Measurements from ENCODE around the gene C6orf141. TPM values are rescaled to one million over a fixed set of nuclear protein-coding genes. Genes with fewer than 3 reads are reported as not detected.
A peak's percentile ranks its signal among the peaks of the same experiment; 100 is the strongest.

C6orf141 gene
- total RNA-seq (2021): 35.9 and 40.1 TPM in 2 replicates
- long read RNA-seq, transcript C6orf141-205 (2 exons, 650 nt): minor isoform, 11 of 99 reads
- long read RNA-seq, transcript C6orf141-206 (1 exons, 1,450 nt): major isoform, 14 of 99 reads
- long read RNA-seq, partial matches to known transcripts: 15 of 99 reads
- long read RNA-seq, other reads (novel, unspliced or antisense): 53 of 99 reads

GRCh38 chr6:49550492-49551077 lies at the start of gene C6orf141:
C6orf141 (plus strand) TSS chr6:49550668; CDS start chr6:49550793, 125 bp downstream.
- no peak within 1 kb of the TSS for H2BK12ac ChIP-seq (ENCODE audit: insufficient read length, low read depth, low read length)
- H3T11ph ChIP-seq (ENCODE audit: low read length): no peak within 1 kb of the TSS
- no peaks in the 10 kb centered on the region for H3K9me3 ChIP-seq (ENCODE audit: control insufficient read depth, low read depth, low read length)
- H3K23me2 ChIP-seq (ENCODE audit: insufficient read length, low read depth, low read length, poor library complexity, severe bottlenecking): peaks cover 14% of the 10 kb centered on the region
- H2AK5ac ChIP-seq (ENCODE audit: insufficient read length, low read length): no peak within 1 kb of the TSS
- H2BK120ac ChIP-seq (ENCODE audit: low read depth, low read length, poor library complexity, severe bottlenecking): peak within 1 kb of the TSS; percentile 29
- H3K79me2 ChIP-seq (ENCODE audit: insufficient read depth, low read length): no peaks in the 10 kb centered on the region
- DNase-seq: peak; percentile 90
- H3K27ac Mint-ChIP-seq: peak within 1 kb of the TSS; percentile 94 to 99 (median 97)
- WGBS (ENCODE audit: extremely low coverage, insufficient read length, low lambda C conversion rate): no CpG with 5 or more reads among the region's 42 CpGs
- no peak within 1 kb of the TSS for H4K8ac ChIP-seq (replicated peaks; ENCODE audit: insufficient read length, low read depth, low read length)
- peaks cover 6% of the 10 kb centered on the region; the same call in 1 of the 2 replicates for H3K4me1 ChIP-seq (ENCODE audit: insufficient read depth, low read length)
- no peak for TF ChIP-seq CTCF (conservative IDR thresholded peaks at IDR 0.05)
- peaks cover 45% of the 10 kb centered on the region for H3K27me3 Mint-ChIP-seq (ENCODE audit: low read depth)
- peak within 1 kb of the TSS; percentile 50 for H3K9ac ChIP-seq (ENCODE audit: extremely low read depth, insufficient read length, low read length)
- peaks cover 0 to 28% (median 27%) of the 10 kb centered on the region in 3 experiments; a peak in 6 of 7 replicates for H3K36me3 Mint-ChIP-seq (ENCODE audit: insufficient read depth in 1 of 3, low read depth in 3 of 3)
- no peaks in the 10 kb centered on the region for H3K79me1 ChIP-seq (ENCODE audit: insufficient read depth, low read depth, low read length, poor library complexity, severe bottlenecking)
- H4K5ac ChIP-seq (ENCODE audit: insufficient read length, low read depth, low read length): no peak within 1 kb of the TSS
- peaks cover 0 to 3% of the 10 kb centered on the region in 2 experiments; a peak in 2 of 5 replicates for H3K9me3 Mint-ChIP-seq
- H3K27ac ChIP-seq (ENCODE audit: insufficient read length, low read depth, low read length): no peak within 1 kb of the TSS
- H3K4ac ChIP-seq (ENCODE audit: low read depth, low read length): no peak within 1 kb of the TSS; the same call in 1 of the 2 replicates
- peak within 1 kb of the TSS; percentile 84 for H3K4me2 ChIP-seq (ENCODE audit: insufficient read depth, insufficient read length, low read length)
- no peak within 1 kb of the TSS for H2BK5ac ChIP-seq (ENCODE audit: insufficient read length, low read length)
- H3K27me3 ChIP-seq (ENCODE audit: insufficient read depth, low read length): peaks cover 11% of the 10 kb centered on the region; the same call in 1 of the 2 replicates
- no peak within 1 kb of the TSS for H3K56ac ChIP-seq (ENCODE audit: insufficient read length, low read depth, low read length)
- H4K20me1 ChIP-seq (ENCODE audit: control insufficient read depth, insufficient read depth, insufficient read length): no peaks in the 10 kb centered on the region
- peaks cover 42 to 55% of the 10 kb centered on the region in 2 experiments for H3K4me1 Mint-ChIP-seq
- no peak within 1 kb of the TSS for H4K91ac ChIP-seq (ENCODE audit: insufficient read length, low read depth, low read length)
- H3K14ac ChIP-seq (ENCODE audit: insufficient read depth, low read length): peak within 1 kb of the TSS; percentile 92
- peak within 1 kb of the TSS; percentile 75 to 86 for H3K4me3 Mint-ChIP-seq
- H2BK20ac ChIP-seq (ENCODE audit: low read depth, low read length, poor library complexity, severe bottlenecking): no peak within 1 kb of the TSS
- no peak within 1 kb of the TSS for H3K23ac ChIP-seq (ENCODE audit: insufficient read length, low read depth, low read length)
- peak within 1 kb of the TSS; percentile 76 for H3K18ac ChIP-seq (ENCODE audit: insufficient read length, low read depth, low read length)
- H2BK15ac ChIP-seq (ENCODE audit: low read depth, low read length): no peak within 1 kb of the TSS
- H2AFZ ChIP-seq (ENCODE audit: low read length): no peak within 1 kb of the TSS

Data from H9 (cell line).